Neural progenitor cell (in vitro differentiated cells): ENCODE results near the gene BMPER. TPM values are rescaled to one million over a fixed set of nuclear protein-coding genes. Genes with fewer than 3 reads are reported as not detected.
A peak's percentile ranks its signal among the peaks of the same experiment; 100 is the strongest.

ENCODE experiments used
- DNase-seq: peaks from one replicate; pipeline ENCODE4 v3.0.0-alpha.2; 2016; ENCODE audit warnings: low spot score
- H2AFZ ChIP-seq: fragments of 200-600 bp; sonication (generic); replicated peaks from 2 replicates; pipeline ENCODE4 v1.6.1; 2016; ENCODE audit warnings: antibody characterized with exemption
- H3F3A ChIP-seq: fragments of 200-600 bp; sonication (generic); 2 replicates; pipeline ENCODE4 v1.6.1; 2016; ENCODE audit warnings: antibody characterized with exemption, low read depth
- H3K27ac ChIP-seq: fragments of 200-600 bp; sonication (generic); 2 replicates; pipeline ENCODE4 v1.5.1; 2016; ENCODE audit warnings: mild to moderate bottlenecking
- H3K27me3 ChIP-seq: fragments of 200-600 bp; sonication (generic); 2 replicates; pipeline ENCODE4 v1.6.1; 2016; ENCODE audit warnings: mild to moderate bottlenecking, moderate library complexity
- H3K36me3 ChIP-seq: fragments of 200-600 bp; sonication (generic); 2 replicates; pipeline ENCODE4 v1.5.1; 2016
- H3K4me1 ChIP-seq: fragments of 200-600 bp; sonication (generic); 2 replicates; pipeline ENCODE4 v1.6.1; 2016; ENCODE audit warnings: mixed run types
- H3K4me2 ChIP-seq: fragments of 200-600 bp; sonication (generic); 2 replicates; pipeline ENCODE4 v1.6.1; 2016
- H3K4me3 ChIP-seq: fragments of 200-600 bp; sonication (generic); 2 replicates; pipeline ENCODE4 v1.5.1; 2016
- H3K79me2 ChIP-seq: fragments of 200-600 bp; sonication (generic); 2 replicates; pipeline ENCODE4 v1.6.1; 2016; ENCODE audit warnings: low read depth
- H3K9ac ChIP-seq: fragments of 200-600 bp; sonication (generic); 2 replicates; pipeline ENCODE4 v1.6.1; 2016
- H3K9me3 ChIP-seq: fragments of 200-600 bp; sonication (generic); 2 replicates; pipeline ENCODE4 v1.5.1; 2016; ENCODE audit warnings: low read depth
- H4K20me1 ChIP-seq: fragments of 200-600 bp; sonication (generic); 2 replicates; pipeline ENCODE4 v1.6.1; 2016; ENCODE audit warnings: low read depth
- H3K27ac Mint-ChIP-seq: 3 replicates; pipeline ENCODE4 v1.8.0; 2021; ENCODE audit warnings: mixed read lengths
- H3K27me3 Mint-ChIP-seq: 2 replicates; pipeline ENCODE4 v1.8.0; 2022; ENCODE audit warnings: low read depth, mild to moderate bottlenecking, inconsistent platforms, moderate library complexity, mixed read lengths; ENCODE audit not compliant: insufficient read depth
- H3K36me3 Mint-ChIP-seq: 3 replicates; pipeline ENCODE4 v1.8.0; 2021; ENCODE audit warnings: mixed read lengths
- H3K4me1 Mint-ChIP-seq: 3 replicates; pipeline ENCODE4 v1.8.0; 2021; ENCODE audit warnings: mixed read lengths
- H3K4me3 Mint-ChIP-seq: 3 replicates; pipeline ENCODE4 v1.8.0; 2021; ENCODE audit warnings: mild to moderate bottlenecking, moderate library complexity, mixed read lengths
- H3K9me3 Mint-ChIP-seq: 3 replicates; pipeline ENCODE4 v1.8.0; 2020; ENCODE audit warnings: mixed read lengths
- CTCF ChIP-seq: fragments of 200-600 bp; sonication (generic); IDR thresholded peaks from 2 replicates; pipeline ENCODE4 v1.5.1; 2017; ENCODE audit warnings: antibody characterized with exemption, mild to moderate bottlenecking
- EZH2 ChIP-seq: fragments of 200-600 bp; sonication (generic); IDR thresholded peaks from 2 replicates; pipeline ENCODE4 v1.6.1; 2017; ENCODE audit warnings: antibody characterized with exemption, mild to moderate bottlenecking, moderate library complexity
- EZH2phosphoT487 ChIP-seq: fragments of 200-600 bp; sonication (generic); IDR thresholded peaks from 2 replicates; pipeline ENCODE4 v1.6.1; 2017; ENCODE audit warnings: antibody characterized with exemption
- total RNA-seq: library from RNA; depleted of rRNA; stranded (reverse); fragments of >200 nt; gene quantifications from 2 replicates; pipeline ENCODE4 v1.2.3, GENCODE V29; 2015; ENCODE audit warnings: low replicate concordance

Gene BMPER
- total RNA-seq, 1 donor from 2014 or later: 1.2 TPM

GRCh38 chr7:34107276-34107675 is 201.9 kb downstream of the BMPER start:
- DNase-seq: no peak
- no peak overlapping the region for H3K27ac ChIP-seq
- no peaks in the 10 kb centered on the region for H3K27me3 ChIP-seq
- H3K9me3 ChIP-seq: no peaks in the 10 kb centered on the region
- H2AFZ ChIP-seq: no peak overlapping the region
- H3K36me3 ChIP-seq: no peaks in the 10 kb centered on the region
- H3K4me1 ChIP-seq: peaks cover 4% of the 10 kb centered on the region
- Mint-ChIP-seq H3K36me3 (no peaks in the 10 kb centered on the region), H3K4me3 (no peak overlapping the region), H3K4me1 (peaks cover 25% of the 10 kb centered on the region), H3K9me3 (peaks cover 2% of the 10 kb centered on the region), H3K27me3 (peaks cover 13% of the 10 kb centered on the region), H3K27ac (no peak overlapping the region)
- H3K4me3 ChIP-seq: no peak overlapping the region
- no peaks in the 10 kb centered on the region for H3F3A ChIP-seq
- no peaks in the 10 kb centered on the region for H3K79me2 ChIP-seq
- no peak overlapping the region for H3K9ac ChIP-seq
- H3K4me2 ChIP-seq: no peak overlapping the region
- TF ChIP-seq EZH2: no peak
- no peak for TF ChIP-seq EZH2phosphoT487
- TF ChIP-seq CTCF: no peak
- H4K20me1 ChIP-seq: no peaks in the 10 kb centered on the region

DNA sequence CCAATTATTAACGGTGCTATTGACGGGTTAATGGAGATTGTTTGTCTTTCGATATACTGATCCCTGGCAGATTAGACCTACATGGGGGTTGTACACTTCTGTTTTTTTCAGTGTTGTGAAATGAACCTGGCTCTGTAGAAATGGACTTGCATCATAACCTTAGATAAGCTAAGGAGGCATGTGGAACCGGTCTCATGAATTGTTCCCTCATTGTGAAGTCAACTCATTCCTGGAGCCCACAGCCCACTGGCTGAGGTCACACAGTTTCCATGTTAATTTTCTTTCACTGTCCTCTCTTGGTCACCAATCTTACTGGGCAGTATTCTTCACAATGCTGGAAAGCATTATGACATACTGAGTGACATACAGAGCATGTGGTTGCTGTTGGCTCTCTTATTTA is 202.8 kb downstream of the BMPER start:
- no peaks in the 10 kb centered on the region for H3K27me3 ChIP-seq
- Mint-ChIP-seq H3K4me3 (no peak overlapping the region), H3K9me3 (peaks cover 2% of the 10 kb centered on the region), H3K27me3 (peaks cover 13% of the 10 kb centered on the region), H3K36me3 (no peaks in the 10 kb centered on the region), H3K27ac (no peak overlapping the region), H3K4me1 (peaks cover 18% of the 10 kb centered on the region)
- no peak overlapping the region for H3K4me2 ChIP-seq
- peaks cover 4% of the 10 kb centered on the region for H3K4me1 ChIP-seq
- no peaks in the 10 kb centered on the region for H3F3A ChIP-seq
- H3K4me3 ChIP-seq: no peak overlapping the region
- no peak for DNase-seq
- H3K27ac ChIP-seq: no peak overlapping the region
- H2AFZ ChIP-seq: no peak overlapping the region
- H4K20me1 ChIP-seq: no peaks in the 10 kb centered on the region
- no peaks in the 10 kb centered on the region for H3K36me3 ChIP-seq
- H3K79me2 ChIP-seq: no peaks in the 10 kb centered on the region
- H3K9me3 ChIP-seq: no peaks in the 10 kb centered on the region
- no peak overlapping the region for H3K9ac ChIP-seq
- no peak for TF ChIP-seq CTCF

GRCh38 chr7:34109936-34110780 is 204.8 kb downstream of the BMPER start:
- no peak overlapping the region for H3K9ac ChIP-seq
- Mint-ChIP-seq H3K27me3 (peaks cover 11% of the 10 kb centered on the region), H3K4me3 (no peak overlapping the region), H3K36me3 (no peaks in the 10 kb centered on the region), H3K27ac (peak overlapping the region; percentile 22), H3K4me1 (peaks cover 8% of the 10 kb centered on the region), H3K9me3 (peaks cover 5% of the 10 kb centered on the region)
- H3K4me1 ChIP-seq: peaks cover 4% of the 10 kb centered on the region
- no peaks in the 10 kb centered on the region for H3K36me3 ChIP-seq
- no peak for TF ChIP-seq EZH2phosphoT487
- TF ChIP-seq CTCF: no peak
- TF ChIP-seq EZH2: no peak
- H3K9me3 ChIP-seq: peaks cover 4% of the 10 kb centered on the region
- no peaks in the 10 kb centered on the region for H3K79me2 ChIP-seq
- no peak overlapping the region for H3K4me2 ChIP-seq
- H3K4me3 ChIP-seq: no peak overlapping the region
- no peaks in the 10 kb centered on the region for H4K20me1 ChIP-seq
- DNase-seq: no peak
- H2AFZ ChIP-seq: no peak overlapping the region
- no peak overlapping the region for H3K27ac ChIP-seq
- H3K27me3 ChIP-seq: no peaks in the 10 kb centered on the region
- H3F3A ChIP-seq: no peaks in the 10 kb centered on the region
